GM12872 (cell line): Measurements from ENCODE around the gene C10orf105.

Source experiments
- TF ChIP-seq, protein P1 (sequence below): IDR thresholded peaks from 3 replicates; pipeline ENCODE4 v1.5.1; 2011; ENCODE audit warnings: low read depth, mild to moderate bottlenecking, low read length, moderate library complexity; ENCODE audit not compliant: insufficient read depth

The C10orf105 gene

DNA sequence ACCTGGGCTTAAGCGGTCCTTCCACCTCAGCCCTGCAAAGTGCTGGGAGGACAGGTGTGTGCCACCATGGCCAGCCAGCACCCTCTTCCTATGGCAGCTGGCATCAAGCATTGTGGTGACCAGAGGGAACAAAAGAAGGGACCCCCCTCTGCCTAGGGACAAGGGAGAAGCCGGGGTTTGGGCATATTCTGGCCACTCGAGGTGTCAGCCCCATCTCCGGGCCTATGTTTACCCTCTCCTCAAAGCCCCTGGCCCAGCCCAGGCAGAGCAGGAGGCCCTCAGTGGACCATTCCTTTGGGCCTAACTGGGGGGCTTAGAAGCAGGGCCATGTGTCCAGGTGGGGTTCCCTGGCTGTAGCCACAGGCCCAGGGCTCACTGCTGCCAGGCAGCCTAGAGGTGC, 29.8 kb upstream of the C10orf105 start:
- TF ChIP-seq, protein P1, sequence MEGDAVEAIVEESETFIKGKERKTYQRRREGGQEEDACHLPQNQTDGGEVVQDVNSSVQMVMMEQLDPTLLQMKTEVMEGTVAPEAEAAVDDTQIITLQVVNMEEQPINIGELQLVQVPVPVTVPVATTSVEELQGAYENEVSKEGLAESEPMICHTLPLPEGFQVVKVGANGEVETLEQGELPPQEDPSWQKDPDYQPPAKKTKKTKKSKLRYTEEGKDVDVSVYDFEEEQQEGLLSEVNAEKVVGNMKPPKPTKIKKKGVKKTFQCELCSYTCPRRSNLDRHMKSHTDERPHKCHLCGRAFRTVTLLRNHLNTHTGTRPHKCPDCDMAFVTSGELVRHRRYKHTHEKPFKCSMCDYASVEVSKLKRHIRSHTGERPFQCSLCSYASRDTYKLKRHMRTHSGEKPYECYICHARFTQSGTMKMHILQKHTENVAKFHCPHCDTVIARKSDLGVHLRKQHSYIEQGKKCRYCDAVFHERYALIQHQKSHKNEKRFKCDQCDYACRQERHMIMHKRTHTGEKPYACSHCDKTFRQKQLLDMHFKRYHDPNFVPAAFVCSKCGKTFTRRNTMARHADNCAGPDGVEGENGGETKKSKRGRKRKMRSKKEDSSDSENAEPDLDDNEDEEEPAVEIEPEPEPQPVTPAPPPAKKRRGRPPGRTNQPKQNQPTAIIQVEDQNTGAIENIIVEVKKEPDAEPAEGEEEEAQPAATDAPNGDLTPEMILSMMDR, result no peak

DNA sequence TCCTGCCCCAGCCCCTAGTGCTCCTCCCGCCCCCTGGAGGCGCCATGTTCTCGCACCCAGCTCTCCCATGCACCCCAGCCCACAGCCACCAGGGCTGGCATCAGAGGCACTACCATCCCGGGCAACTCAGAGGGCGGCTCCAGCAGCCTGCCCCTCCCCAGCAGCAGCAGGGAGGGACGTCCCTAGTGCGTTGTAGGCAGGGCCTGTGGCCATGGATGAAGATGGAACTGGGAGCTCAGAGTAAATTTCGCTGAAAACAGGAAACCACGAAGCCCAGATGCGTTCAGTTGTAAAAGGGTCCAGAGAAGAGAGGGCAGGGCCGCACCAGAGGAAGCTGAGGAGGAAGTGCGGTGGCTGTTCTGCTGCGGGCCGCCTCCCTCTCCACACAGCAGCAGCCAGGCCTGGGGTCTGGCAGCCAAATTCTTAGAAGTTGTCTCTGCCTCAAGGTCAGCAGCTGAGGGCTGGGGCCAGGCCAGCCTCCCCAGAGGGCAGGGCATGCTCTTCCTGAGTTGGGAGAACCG, 29.2 kb upstream of the C10orf105 start:
- TF ChIP-seq, protein P1, result peak; percentile 26; the same call in 2 of the 3 replicates

DNA sequence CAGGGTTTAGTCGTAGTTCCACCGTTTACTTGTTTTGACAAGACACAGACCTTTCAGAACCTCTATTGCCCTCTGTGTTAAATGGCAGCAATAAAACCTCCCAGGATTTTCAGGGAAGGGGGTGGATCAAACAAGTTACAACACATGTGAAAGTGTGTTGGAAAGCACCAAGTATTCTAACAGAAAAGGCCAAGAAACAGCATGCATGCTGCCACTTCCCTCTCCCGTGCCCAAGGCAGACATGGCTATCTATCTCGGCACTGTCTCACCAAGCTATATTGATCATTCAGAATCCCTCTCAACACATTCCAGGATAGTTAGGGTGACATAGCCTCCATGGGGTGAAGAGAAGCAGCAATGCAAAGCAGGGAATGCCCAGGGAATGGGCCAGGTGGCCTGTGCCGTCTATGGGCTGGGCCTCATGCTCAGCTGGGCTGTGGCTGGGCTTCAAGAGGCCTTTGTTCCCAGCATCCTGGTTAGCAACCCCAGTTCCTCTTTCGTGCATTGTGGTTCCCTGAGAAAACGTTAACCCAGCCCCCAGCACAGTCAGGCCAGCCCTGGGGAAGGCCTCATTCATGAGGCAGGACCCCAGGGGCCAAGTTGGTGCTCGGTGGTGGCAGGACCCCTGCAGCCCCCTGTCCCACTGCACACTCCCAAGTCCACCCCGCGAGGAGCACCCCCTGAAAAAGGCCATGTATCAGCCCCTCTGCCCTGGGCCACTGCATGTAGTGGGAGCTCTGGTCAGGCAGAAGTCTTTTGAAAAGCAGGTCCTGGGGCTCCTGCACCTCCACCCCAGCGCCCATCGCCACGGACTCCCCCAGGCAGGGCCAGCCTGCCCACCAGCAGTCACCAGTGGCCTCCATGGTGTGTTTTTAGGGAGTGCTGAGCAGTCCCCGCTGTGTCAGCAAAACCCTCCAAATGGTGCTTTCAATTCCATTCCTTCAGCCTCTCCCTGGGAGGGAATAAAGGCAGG, 28.3 kb upstream of the C10orf105 start:
- TF ChIP-seq, protein P1, result no peak

DNA sequence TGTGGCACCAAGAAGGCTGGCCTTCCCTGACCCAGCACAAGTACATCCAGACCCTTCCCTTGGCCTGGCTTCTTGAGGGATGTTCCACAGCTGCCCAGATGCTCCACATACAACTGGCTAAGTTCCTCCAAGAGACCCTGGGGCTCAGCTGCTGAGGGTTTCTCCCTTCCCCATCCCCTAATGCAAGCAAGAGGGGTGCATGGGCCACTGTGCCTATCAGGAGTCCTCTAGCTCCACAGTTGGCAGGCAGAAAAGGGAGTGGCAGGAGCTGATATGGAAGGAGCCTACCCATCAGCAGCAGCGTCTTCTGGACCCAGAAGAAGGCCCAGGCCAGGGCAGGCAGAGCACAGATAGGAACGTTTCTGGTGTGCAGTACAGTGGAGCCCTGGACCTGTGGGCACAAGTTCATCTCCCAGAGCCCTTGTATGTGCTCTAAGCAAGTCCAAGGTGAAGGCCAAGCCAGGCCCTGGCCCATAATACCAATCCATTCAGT, 27.5 kb upstream of the C10orf105 start:
- TF ChIP-seq, protein P1, result no peak

DNA sequence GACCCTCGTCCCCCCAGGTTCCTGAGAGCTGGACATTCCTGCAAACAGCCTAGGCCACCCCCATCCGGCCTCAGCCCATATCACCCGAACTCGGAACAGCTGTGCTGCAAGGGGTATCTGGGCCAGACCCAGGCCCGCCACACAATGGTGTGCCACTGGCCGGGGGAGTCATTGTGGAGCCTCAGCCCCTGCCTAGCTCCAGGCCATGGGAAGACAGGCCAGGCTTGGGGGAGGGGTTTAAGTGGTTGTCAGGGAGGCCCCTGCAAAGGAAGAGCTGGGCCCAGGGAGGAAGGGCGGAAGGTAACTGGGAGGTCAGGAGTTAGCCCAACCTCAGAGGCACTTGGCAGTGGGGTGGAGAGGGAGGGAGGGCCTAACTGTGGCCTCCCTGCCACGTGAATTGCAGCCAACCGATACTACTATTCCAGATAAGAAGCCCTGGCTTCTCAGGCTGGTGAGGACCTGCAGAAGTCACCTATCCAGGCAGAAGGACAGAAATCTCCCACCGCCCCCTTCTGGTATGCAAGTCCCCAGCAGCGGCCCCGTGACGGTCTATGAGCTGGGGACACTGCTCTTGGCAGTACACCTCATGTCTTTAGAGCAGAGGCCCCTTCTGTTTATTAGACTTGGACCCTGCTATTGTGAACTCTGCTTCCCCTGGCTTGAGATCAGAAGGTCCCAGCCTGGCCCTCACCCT, 26.9 kb upstream of the C10orf105 start:
- TF ChIP-seq, protein P1, result 0 out of 3 replicates have a peak, but pooled peaks have one; percentile 11

DNA sequence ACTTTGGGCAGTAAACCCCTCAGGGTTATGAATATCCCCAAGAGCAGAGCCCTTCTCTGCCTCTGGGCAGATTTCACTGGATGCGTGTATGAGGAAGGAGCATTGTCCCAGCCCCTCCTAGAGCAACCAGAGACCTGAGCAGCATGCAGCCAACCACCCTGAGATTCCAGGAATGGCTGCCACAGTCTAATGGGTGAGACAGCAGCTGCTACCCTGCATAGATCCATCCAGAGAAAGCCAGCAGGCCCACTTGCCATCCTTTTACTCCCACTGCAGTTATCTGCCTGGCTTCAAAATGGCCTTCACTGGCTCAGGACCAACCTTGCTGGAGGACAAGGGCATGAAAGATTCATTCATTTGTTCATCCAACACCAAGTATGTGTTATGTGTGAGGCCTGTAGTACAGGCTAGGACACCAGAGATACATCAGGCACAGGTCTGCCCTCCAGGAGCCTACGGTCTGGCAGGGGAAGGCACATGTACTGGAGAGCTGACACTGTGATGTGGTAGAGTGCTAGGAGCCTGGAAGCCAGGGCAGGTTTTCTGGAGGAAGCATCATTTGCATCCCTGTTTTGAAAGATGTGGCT, 26.2 kb upstream of the C10orf105 start:
- TF ChIP-seq, protein P1, result no peak
